LNCaP clone FGC (cell line): Measurements from ENCODE around the gene MYL12B.
A peak's percentile ranks its signal among the peaks of the same experiment; 100 is the strongest.

ENCODE experiments used
- DNase-seq: peaks from one replicate; pipeline ENCODE4 v3.0.0-alpha.2; 2011; ENCODE audit warnings: low read depth
- H3K4me3 ChIP-seq: 2 replicates; pipeline ENCODE4 v1.5.1; 2011; ENCODE audit warnings: mild to moderate bottlenecking, low read depth, low read length, control low read depth
- CTCF ChIP-seq: IDR thresholded peaks from 2 replicates; pipeline ENCODE4 v1.5.1; 2012; ENCODE audit warnings: mild to moderate bottlenecking; ENCODE audit not compliant: control insufficient read depth, insufficient read depth; ENCODE audit errors: extremely low read depth

MYL12B gene

GRCh38 chr18:3261373-3262233, at the start of gene MYL12B:
MYL12B (plus strand) TSS chr18:3262133; CDS start chr18:3272899, 10,766 bp downstream.
- peak within 1 kb of the TSS; percentile 85 for H3K4me3 ChIP-seq
- DNase-seq, result no peak
- 0 out of 2 replicates have a peak, but pooled peaks have one; percentile 9 for TF ChIP-seq CTCF

- no peak overlapping the region for H3K4me3 ChIP-seq
- TF ChIP-seq CTCF, result no peak
- DNase-seq, result no peak
Observed at GRCh38 chr18:3212657-3213056, 49.3 kb upstream of the MYL12B start.

- H3K4me3 ChIP-seq, result no peak overlapping the region
- no peak for TF ChIP-seq CTCF
- DNase-seq, result no peak
Observed at GRCh38 chr18:3213300-3214059, 48.5 kb upstream of the MYL12B start.

GRCh38 chr18:3214855-3215637, 46.9 kb upstream of the MYL12B start:
- TF ChIP-seq CTCF, result no peak
- DNase-seq, result no peak
- no peak overlapping the region for H3K4me3 ChIP-seq

- no peak for TF ChIP-seq CTCF
- DNase-seq, result no peak
- H3K4me3 ChIP-seq, result no peak overlapping the region
Observed at GRCh38 chr18:3216987-3217386, 44.9 kb upstream of the MYL12B start.

GRCh38 chr18:3217948-3218647, 43.8 kb upstream of the MYL12B start:
- peak; percentile 33 for DNase-seq

More at GRCh38 chr18:3217948-3218647, 43.8 kb upstream of the MYL12B start:
- TF ChIP-seq CTCF, result no peak
- H3K4me3 ChIP-seq, result no peak overlapping the region
